Measurements from ENCODE around the gene CAPZB.

Gene CAPZB

DNA sequence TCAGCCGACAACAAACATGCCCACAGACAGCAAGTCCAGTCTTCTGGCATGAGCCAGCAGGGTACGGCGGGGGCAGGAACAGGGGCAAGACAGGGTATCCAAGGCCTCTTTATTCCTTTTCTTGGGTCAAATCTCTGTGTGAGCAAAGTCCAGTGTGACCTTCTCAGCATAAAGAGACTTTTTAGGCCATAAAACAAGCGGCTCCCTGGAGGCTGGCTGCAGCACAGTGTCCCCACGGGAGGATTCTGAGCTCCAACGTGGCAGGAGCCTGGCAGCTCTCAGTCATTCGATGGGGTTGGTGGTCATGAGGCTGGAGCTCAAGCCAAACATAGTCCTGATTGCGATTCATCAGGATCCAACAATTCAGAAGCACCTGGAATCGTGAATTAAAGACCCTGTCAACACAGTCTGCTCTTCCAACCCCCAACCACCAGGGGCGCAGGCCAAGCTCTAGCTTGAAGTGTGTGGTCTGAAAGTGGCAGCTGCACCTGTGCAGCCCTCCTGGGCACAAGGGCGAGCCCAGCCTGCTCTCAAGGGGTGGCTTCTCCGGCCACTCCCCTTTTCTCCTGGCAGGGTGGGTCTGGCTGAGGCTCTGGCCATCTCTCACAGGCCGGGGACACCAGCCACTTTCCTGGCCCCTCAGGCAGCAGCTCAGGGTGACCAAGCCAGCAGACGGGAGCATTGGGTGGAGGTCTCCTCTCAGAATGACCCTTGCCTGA, 111.1 kb downstream of the CAPZB start:
- peaks cover 41% of the 10 kb centered on the region in 2 experiments for H3K4me1 ChIP-seq (ENCODE audit: control insufficient read depth in 1 of 2, insufficient read depth in 1 of 2, low read depth in 1 of 2, low read length in 1 of 2)
- H3K36me3 ChIP-seq = peaks cover 67% of the 10 kb centered on the region
- no peaks in the 10 kb centered on the region for H3K9me3 ChIP-seq
- H3K4me3 ChIP-seq (ENCODE audit: low read depth in 1 of 2, low read length in 1 of 2) = no peak overlapping the region
- no peaks in the 10 kb centered on the region for H3K27me3 ChIP-seq
- TF ChIP-seq, protein P1, sequence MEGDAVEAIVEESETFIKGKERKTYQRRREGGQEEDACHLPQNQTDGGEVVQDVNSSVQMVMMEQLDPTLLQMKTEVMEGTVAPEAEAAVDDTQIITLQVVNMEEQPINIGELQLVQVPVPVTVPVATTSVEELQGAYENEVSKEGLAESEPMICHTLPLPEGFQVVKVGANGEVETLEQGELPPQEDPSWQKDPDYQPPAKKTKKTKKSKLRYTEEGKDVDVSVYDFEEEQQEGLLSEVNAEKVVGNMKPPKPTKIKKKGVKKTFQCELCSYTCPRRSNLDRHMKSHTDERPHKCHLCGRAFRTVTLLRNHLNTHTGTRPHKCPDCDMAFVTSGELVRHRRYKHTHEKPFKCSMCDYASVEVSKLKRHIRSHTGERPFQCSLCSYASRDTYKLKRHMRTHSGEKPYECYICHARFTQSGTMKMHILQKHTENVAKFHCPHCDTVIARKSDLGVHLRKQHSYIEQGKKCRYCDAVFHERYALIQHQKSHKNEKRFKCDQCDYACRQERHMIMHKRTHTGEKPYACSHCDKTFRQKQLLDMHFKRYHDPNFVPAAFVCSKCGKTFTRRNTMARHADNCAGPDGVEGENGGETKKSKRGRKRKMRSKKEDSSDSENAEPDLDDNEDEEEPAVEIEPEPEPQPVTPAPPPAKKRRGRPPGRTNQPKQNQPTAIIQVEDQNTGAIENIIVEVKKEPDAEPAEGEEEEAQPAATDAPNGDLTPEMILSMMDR (IDR thresholded peaks at IDR 0.05) = no peak
- no peak overlapping the region for H3K27ac ChIP-seq

DNA sequence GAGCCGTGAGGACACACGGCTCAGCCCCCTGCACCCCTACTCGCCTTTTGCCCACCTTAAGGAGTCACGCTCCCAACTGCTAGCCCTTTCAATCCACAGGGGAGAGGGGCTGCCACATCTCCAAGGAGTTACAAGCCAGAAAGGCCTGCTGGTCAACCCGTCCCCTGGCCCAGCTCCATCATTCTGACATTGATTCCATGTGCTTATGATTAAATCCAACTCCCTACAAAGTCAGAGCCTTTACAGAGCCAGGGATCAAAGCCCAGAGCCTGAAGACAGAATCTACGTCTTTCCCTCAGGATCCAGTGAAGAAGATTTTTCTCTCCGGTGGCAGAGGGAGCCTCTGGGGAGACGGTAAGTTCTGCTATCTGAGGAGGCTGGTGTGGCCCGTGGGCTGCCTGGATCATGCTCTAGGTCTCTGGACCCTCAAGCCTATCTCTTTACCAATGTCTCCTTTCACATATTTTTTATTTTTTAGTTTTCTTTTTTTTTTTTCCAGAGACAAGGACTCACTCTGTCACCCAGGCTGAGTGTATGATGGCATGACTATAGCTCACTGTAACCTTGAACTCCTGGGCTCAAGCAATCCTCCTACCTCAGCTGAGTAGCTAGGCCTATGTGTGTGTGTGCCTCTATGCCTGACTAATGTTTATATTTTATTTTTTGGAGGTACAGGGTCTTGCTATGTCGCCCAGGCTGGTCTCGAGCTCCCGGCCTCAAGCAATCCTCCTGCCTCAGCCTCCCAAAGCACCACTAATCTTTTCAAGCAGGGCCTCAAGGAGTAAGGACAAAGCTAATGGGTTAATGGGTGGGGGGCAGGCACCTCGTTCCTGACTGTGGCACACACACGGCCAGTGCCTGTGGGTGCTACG, 111.9 kb downstream of the CAPZB start:
- H3K9me3 ChIP-seq = no peaks in the 10 kb centered on the region
- H3K4me3 ChIP-seq (ENCODE audit: low read depth in 1 of 2, low read length in 1 of 2) = no peak overlapping the region
- H3K27me3 ChIP-seq = no peaks in the 10 kb centered on the region
- peak overlapping the region; percentile 76 for H3K27ac ChIP-seq
- H3K4me1 ChIP-seq (ENCODE audit: control insufficient read depth in 1 of 2, insufficient read depth in 1 of 2, low read depth in 1 of 2, low read length in 1 of 2) = peaks cover 47 to 49% of the 10 kb centered on the region in 2 experiments
- TF ChIP-seq, protein P1 (IDR thresholded peaks at IDR 0.05) = no peak
- H3K36me3 ChIP-seq = peaks cover 61% of the 10 kb centered on the region

DNA sequence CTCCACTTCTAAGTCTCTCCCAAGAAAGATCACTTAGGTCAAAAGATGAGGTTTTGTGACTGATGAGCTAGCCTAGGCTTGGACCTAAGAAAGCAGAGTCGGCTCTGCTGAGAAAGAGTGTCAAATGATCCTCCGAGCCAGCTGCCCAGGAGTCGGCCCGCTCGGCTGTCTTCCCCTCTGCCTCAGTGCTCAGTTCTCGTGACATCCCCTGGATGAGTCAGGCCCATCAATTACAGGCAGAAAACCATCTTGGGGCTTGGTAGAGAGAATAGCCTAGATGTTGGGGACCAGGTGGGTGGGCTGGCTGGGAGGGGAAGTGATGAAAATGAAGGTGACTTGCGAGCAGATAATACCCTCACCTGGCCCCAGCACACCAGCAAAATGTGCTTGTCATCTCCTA, 112.7 kb downstream of the CAPZB start:
- Histone ChIP-seq H3K36me3 (peaks cover 52% of the 10 kb centered on the region), H3K27ac (peak overlapping the region; percentile 76), H3K9me3 (no peaks in the 10 kb centered on the region), H3K4me1 (ENCODE audit: control insufficient read depth in 1 of 2, insufficient read depth in 1 of 2, low read depth in 1 of 2, low read length in 1 of 2) (peaks cover 47 to 49% of the 10 kb centered on the region in 2 experiments), H3K4me3 (ENCODE audit: low read depth in 1 of 2, low read length in 1 of 2) (no peak overlapping the region), H3K27me3 (no peaks in the 10 kb centered on the region)
- TF ChIP-seq, protein P1 (IDR thresholded peaks at IDR 0.05) = no peak

DNA sequence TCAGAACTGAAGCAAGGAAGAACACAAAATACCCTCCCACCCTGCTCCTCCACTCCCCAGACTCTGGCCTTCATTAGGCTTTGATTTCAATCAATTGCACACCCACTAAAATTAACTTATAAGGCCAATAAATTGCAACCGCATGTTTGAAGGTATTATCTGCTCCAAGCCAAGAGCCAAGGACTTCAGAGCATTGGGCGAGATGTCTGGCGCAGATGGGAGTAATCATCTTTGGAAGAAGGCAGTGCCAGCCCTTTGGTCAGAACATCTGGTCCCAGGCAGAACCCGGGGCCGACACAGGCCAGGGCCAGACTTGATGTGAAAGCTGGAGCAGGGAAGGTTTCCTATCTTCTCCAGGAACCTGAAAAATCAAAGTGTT, 113.2 kb downstream of the CAPZB start:
- H3K27me3 ChIP-seq = no peaks in the 10 kb centered on the region
- no peaks in the 10 kb centered on the region for H3K9me3 ChIP-seq
- peaks cover 48% of the 10 kb centered on the region for H3K36me3 ChIP-seq
- H3K4me1 ChIP-seq (ENCODE audit: control insufficient read depth in 1 of 2, insufficient read depth in 1 of 2, low read depth in 1 of 2, low read length in 1 of 2) = peaks cover 47 to 49% of the 10 kb centered on the region in 2 experiments
- no peak overlapping the region for H3K4me3 ChIP-seq (ENCODE audit: low read depth in 1 of 2, low read length in 1 of 2)
- H3K27ac ChIP-seq = peak overlapping the region; percentile 76
- TF ChIP-seq, protein P1 (IDR thresholded peaks at IDR 0.05) = no peak

DNA sequence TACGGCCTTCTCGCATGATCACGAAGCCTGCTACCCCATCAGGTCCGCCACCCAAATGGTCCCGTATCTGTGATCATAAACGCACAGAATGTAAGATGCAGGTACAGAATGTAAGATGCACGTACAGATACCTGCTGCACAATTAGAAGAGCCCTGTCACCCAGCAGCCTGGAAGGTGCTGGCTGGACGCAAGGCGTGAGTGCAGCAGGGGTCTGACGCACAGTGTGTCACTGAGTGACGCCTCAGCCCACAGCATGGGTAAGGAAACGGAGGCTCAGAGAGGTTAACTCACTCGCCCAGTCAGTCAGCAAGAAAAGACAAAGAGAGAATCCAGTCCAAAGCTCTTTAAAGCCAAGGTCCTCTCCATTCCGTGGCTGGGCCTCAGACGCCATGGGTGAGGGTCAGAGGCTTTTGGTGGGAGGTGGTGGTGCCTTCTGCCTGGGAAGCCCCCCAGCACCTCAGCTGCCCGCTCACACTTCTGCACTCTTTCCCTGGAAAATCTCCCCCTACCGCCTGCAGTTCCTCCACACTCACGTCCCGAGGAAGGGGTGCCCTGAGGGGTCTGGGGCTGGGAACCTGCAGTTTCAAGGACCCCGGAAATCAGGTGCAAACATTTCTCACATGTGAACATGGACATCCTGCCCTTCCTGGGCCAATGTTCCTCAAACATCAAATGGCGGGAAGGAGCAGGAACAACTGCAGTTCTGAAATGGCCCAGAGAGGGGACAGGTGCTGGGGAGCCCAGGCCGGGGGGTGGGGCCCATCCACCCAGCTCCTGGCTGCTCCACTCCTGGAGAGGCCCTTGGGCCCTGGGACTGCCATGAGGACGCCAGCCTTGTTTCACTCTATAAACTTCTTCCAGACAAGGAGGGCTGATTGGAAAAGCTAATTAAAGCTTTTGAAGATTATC, 113.9 kb downstream of the CAPZB start:
- peak overlapping the region; percentile 76 for H3K27ac ChIP-seq
- no peak overlapping the region for H3K4me3 ChIP-seq (ENCODE audit: low read depth in 1 of 2, low read length in 1 of 2)
- peaks cover 41% of the 10 kb centered on the region for H3K36me3 ChIP-seq
- H3K4me1 ChIP-seq (ENCODE audit: control insufficient read depth in 1 of 2, insufficient read depth in 1 of 2, low read depth in 1 of 2, low read length in 1 of 2) = peaks cover 47 to 49% of the 10 kb centered on the region in 2 experiments
- no peaks in the 10 kb centered on the region for H3K9me3 ChIP-seq
- no peaks in the 10 kb centered on the region for H3K27me3 ChIP-seq
- TF ChIP-seq, protein P1 (IDR thresholded peaks at IDR 0.05) = no peak

All from neutrophil (primary cell).